HEK293 (cell line): Measurements from ENCODE around the gene GARIN5B.

Experiments used
- CTCF ChIA-PET: fragments of 350-600 bp; formaldehyde crosslinking; extraction: SDS; loops from one replicate; lab custom pipeline; 2021; ENCODE audit warnings: antibody characterized with exemption; lab: Yijun Ruan, JAX
- POLR2A ChIA-PET: fragments of 300-600 bp; formaldehyde crosslinking; extraction: SDS; loops from one replicate; lab custom pipeline; 2020; ENCODE audit warnings: antibody characterized with exemption, inconsistent platforms; lab: Yijun Ruan, JAX
- H3K27ac ChIP-seq: fragments of 200-500 bp; sonication (Bioruptor generic); 2 replicates; pipeline ENCODE4 v1.5.1; 2014; ENCODE audit warnings: low read depth, low read length, control low read depth, inconsistent platforms; ENCODE audit errors: extremely low read depth
- H3K36me3 ChIP-seq, 2 experiments: fragments of 200-500 bp in 1 of 2; sonication (Bioruptor generic) in 1 of 2; 1 replicate in 1 of 2; 2 replicates in 1 of 2; pipeline ENCODE4 v1.5.1; 2014 to 2017; ENCODE audit warnings: inconsistent platforms in 2 of 2, low read length in 2 of 2; ENCODE audit not compliant: control insufficient read depth in 2 of 2, insufficient read depth in 1 of 2
- H3K4me1 ChIP-seq: fragments of 200-500 bp; sonication (Bioruptor generic); 2 replicates; pipeline ENCODE4 v1.5.1; 2014; ENCODE audit warnings: mild to moderate bottlenecking, low read length, inconsistent platforms; ENCODE audit not compliant: control insufficient read depth, insufficient read depth
- H3K4me3 ChIP-seq: 2 replicates; pipeline ENCODE4 v1.5.1; 2011; ENCODE audit warnings: low read depth, mild to moderate bottlenecking, control low read depth, low read length, moderate library complexity
- H3K9me3 ChIP-seq: fragments of 200-500 bp; sonication (Bioruptor generic); 2 replicates; pipeline ENCODE4 v1.5.1; 2014; ENCODE audit warnings: low read depth, low read length, inconsistent platforms; ENCODE audit not compliant: control insufficient read depth, insufficient read depth
- BCL11A ChIP-seq: fragments of 450-650 bp; formaldehyde crosslinking; IDR thresholded peaks from 2 replicates; pipeline ENCODE4 v1.5.1; 2016; ENCODE audit warnings: low read depth, missing biosample characterization, missing genetic modification characterization
- ELK4 ChIP-seq: IDR thresholded peaks from 2 replicates; pipeline ENCODE4 v1.6.1; 2011; ENCODE audit warnings: mild to moderate bottlenecking, low read depth, low read length, borderline replicate concordance
- GLIS1 ChIP-seq: fragments of 450-650 bp; formaldehyde crosslinking; IDR thresholded peaks from 2 replicates; pipeline ENCODE4 v1.5.1; 2016; ENCODE audit warnings: missing biosample characterization, missing genetic modification characterization
- HIC1 ChIP-seq: fragments of 450-650 bp; formaldehyde crosslinking; IDR thresholded peaks from 2 replicates; pipeline ENCODE4 v1.5.1; 2016; ENCODE audit warnings: missing biosample characterization, missing genetic modification characterization
- PATZ1 ChIP-seq: fragments of 450-650 bp; formaldehyde crosslinking; IDR thresholded peaks from 2 replicates; pipeline ENCODE4 v1.5.1; 2016; ENCODE audit warnings: missing biosample characterization, missing genetic modification characterization
- SALL2 ChIP-seq: fragments of 450-650 bp; formaldehyde crosslinking; IDR thresholded peaks from 2 replicates; pipeline ENCODE4 v1.5.0; 2017; ENCODE audit warnings: missing biosample characterization, mild to moderate bottlenecking, missing genetic modification characterization, borderline replicate concordance
- YY1 ChIP-seq: fragments of 450-650 bp; formaldehyde crosslinking; IDR thresholded peaks from 2 replicates; pipeline ENCODE4 v1.5.1; 2018; ENCODE audit warnings: missing biosample characterization, missing genetic modification characterization
- ZFP3 ChIP-seq: fragments of 450-650 bp; formaldehyde crosslinking; IDR thresholded peaks from 2 replicates; pipeline ENCODE4 v1.5.1; 2016; ENCODE audit warnings: low read depth, missing biosample characterization, missing genetic modification characterization
- ZNF10 ChIP-seq: fragments of 450-650 bp; formaldehyde crosslinking; IDR thresholded peaks from 2 replicates; pipeline ENCODE4 v1.5.1; 2017; ENCODE audit warnings: missing biosample characterization, missing genetic modification characterization
- ZNF133 ChIP-seq: fragments of 450-650 bp; formaldehyde crosslinking; IDR thresholded peaks from 2 replicates; pipeline ENCODE4 v1.5.1; 2016; ENCODE audit warnings: missing biosample characterization, missing genetic modification characterization
- ZNF16 ChIP-seq: fragments of 450-650 bp; formaldehyde crosslinking; IDR thresholded peaks from 2 replicates; pipeline ENCODE4 v1.5.1; 2016; ENCODE audit warnings: low read depth, missing biosample characterization, missing genetic modification characterization
- ZNF311 ChIP-seq: fragments of 450-650 bp; formaldehyde crosslinking; IDR thresholded peaks from 2 replicates; pipeline ENCODE4 v1.5.1; 2017; ENCODE audit warnings: missing biosample characterization, missing genetic modification characterization, borderline replicate concordance
- ZNF366 ChIP-seq: fragments of 450-650 bp; formaldehyde crosslinking; conservative IDR thresholded peaks from 2 replicates; pipeline ENCODE4 v1.5.1; 2016; ENCODE audit warnings: missing biosample characterization, missing genetic modification characterization
- ZNF433 ChIP-seq: fragments of 450-650 bp; formaldehyde crosslinking; IDR thresholded peaks from 2 replicates; pipeline ENCODE4 v1.5.1; 2016; ENCODE audit warnings: missing biosample characterization, missing genetic modification characterization, low read depth
- ZNF48 ChIP-seq: fragments of 450-650 bp; formaldehyde crosslinking; IDR thresholded peaks from 2 replicates; pipeline ENCODE4 v1.5.1; 2016; ENCODE audit warnings: missing biosample characterization, missing genetic modification characterization
- ZNF501 ChIP-seq: fragments of 450-650 bp; formaldehyde crosslinking; IDR thresholded peaks from 2 replicates; pipeline ENCODE4 v1.5.1; 2016; ENCODE audit warnings: missing biosample characterization, missing genetic modification characterization
- ZNF513 ChIP-seq: fragments of 450-650 bp; IDR thresholded peaks from 2 replicates; pipeline ENCODE4 v1.5.1; 2018; ENCODE audit warnings: missing biosample characterization, missing genetic modification characterization
- ZNF544 ChIP-seq: fragments of 450-650 bp; formaldehyde crosslinking; IDR thresholded peaks from 2 replicates; pipeline ENCODE4 v1.5.0; 2017; ENCODE audit warnings: missing biosample characterization, missing genetic modification characterization
- ZNF621 ChIP-seq: fragments of 450-650 bp; formaldehyde crosslinking; IDR thresholded peaks from 2 replicates; pipeline ENCODE4 v1.5.1; 2017; ENCODE audit warnings: missing biosample characterization, missing genetic modification characterization
- ZNF776 ChIP-seq: fragments of 450-650 bp; formaldehyde crosslinking; IDR thresholded peaks from 2 replicates; pipeline ENCODE4 v1.5.0; 2017; ENCODE audit warnings: missing biosample characterization, missing genetic modification characterization, borderline replicate concordance
- ZNF792 ChIP-seq: fragments of 450-650 bp; formaldehyde crosslinking; IDR thresholded peaks from 2 replicates; pipeline ENCODE4 v1.5.1; 2016; ENCODE audit warnings: missing biosample characterization, missing genetic modification characterization
- ZSCAN30 ChIP-seq: fragments of 450-650 bp; IDR thresholded peaks from 2 replicates; pipeline ENCODE4 v1.5.1; 2018; ENCODE audit warnings: missing biosample characterization, mild to moderate bottlenecking, missing genetic modification characterization, moderate library complexity
- TF ChIP-seq, protein P1 (sequence below): fragments of 450-650 bp; formaldehyde crosslinking; IDR thresholded peaks from 2 replicates; pipeline ENCODE4 v1.5.1; 2016; ENCODE audit warnings: missing biosample characterization, missing genetic modification characterization
- TF ChIP-seq, protein P2 (sequence below): fragments of 450-650 bp; formaldehyde crosslinking; IDR thresholded peaks from 2 replicates; pipeline ENCODE4 v1.5.1; 2016; ENCODE audit warnings: missing biosample characterization, missing genetic modification characterization
- TF ChIP-seq, protein P3 (sequence below): fragments of 450-650 bp; formaldehyde crosslinking; IDR thresholded peaks from 2 replicates; pipeline ENCODE4 v1.5.0; 2017; ENCODE audit warnings: missing biosample characterization, missing genetic modification characterization, borderline replicate concordance
- TF ChIP-seq, protein P4 (sequence below): fragments of 450-650 bp; formaldehyde crosslinking; IDR thresholded peaks from 2 replicates; pipeline ENCODE4 v1.5.1; 2017; ENCODE audit warnings: missing biosample characterization, missing genetic modification characterization

GARIN5B gene

GRCh38 chr19:55340784-55341147 lies 22.3 kb downstream of the GARIN5B start:
- peaks cover 16% of the 10 kb centered on the region for H3K4me1 ChIP-seq
- peak overlapping the region; percentile 88 for H3K4me3 ChIP-seq
- H3K36me3 ChIP-seq, result peaks cover 3 to 42% of the 10 kb centered on the region in 2 experiments
- POLR2A ChIA-PET, result interaction anchor here (0.7 to 1.3 kb wide), 7 partner anchors 9 to 314 kb away, joined by 3 to 7 read pairs (median 3); no protein-coding TSS in a partner anchor
- peak overlapping the region; percentile 89 for H3K27ac ChIP-seq
- no peaks in the 10 kb centered on the region for H3K9me3 ChIP-seq
- CTCF ChIA-PET, result no interaction called here
- TF ChIP-seq ZNF792 (tag by site-specific recombination) (no peak), ZNF311 (tag by site-specific recombination) (no peak), ZNF544 (no peak), ZNF433 (tag by site-specific recombination) (no peak), ZFP3 (tag by site-specific recombination) (no peak), YY1 (no peak), HIC1 (tag by site-specific recombination) (peak; percentile 75), ZNF48 (tag by site-specific recombination) (no peak), ELK4 (no peak), PATZ1 (tag by site-specific recombination) (peak; percentile 94), ZNF621 (tag by site-specific recombination) (no peak), ZNF16 (tag by site-specific recombination) (no peak), ZNF776 (no peak), GLIS1 (peak; percentile 100), SALL2 (no peak), ZSCAN30 (tag by site-specific recombination) (no peak), ZNF513 (no peak), ZNF10 (tag by site-specific recombination) (no peak), ZNF133 (tag by site-specific recombination) (no peak), ZNF501 (tag by site-specific recombination) (no peak), BCL11A (tag by site-specific recombination) (peak; percentile 49; the same call in 1 of the 2 replicates), ZNF366 (tag by site-specific recombination) (peak; percentile 54; the same call in 1 of the 2 replicates)
- TF ChIP-seq, protein P1, sequence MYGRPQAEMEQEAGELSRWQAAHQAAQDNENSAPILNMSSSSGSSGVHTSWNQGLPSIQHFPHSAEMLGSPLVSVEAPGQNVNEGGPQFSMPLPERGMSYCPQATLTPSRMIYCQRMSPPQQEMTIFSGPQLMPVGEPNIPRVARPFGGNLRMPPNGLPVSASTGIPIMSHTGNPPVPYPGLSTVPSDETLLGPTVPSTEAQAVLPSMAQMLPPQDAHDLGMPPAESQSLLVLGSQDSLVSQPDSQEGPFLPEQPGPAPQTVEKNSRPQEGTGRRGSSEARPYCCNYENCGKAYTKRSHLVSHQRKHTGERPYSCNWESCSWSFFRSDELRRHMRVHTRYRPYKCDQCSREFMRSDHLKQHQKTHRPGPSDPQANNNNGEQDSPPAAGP (tag by site-specific recombination), result no peak
- TF ChIP-seq, protein P2, sequence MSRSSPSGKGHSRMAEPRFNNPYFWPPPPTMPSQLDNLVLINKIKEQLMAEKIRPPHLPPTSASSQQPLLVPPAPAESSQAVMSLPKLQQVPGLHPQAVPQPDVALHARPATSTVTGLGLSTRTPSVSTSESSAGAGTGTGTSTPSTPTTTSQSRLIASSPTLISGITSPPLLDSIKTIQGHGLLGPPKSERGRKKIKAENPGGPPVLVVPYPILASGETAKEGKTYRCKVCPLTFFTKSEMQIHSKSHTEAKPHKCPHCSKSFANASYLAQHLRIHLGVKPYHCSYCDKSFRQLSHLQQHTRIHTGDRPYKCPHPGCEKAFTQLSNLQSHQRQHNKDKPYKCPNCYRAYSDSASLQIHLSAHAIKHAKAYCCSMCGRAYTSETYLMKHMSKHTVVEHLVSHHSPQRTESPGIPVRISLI (tag by site-specific recombination), result no peak
- TF ChIP-seq, protein P3, sequence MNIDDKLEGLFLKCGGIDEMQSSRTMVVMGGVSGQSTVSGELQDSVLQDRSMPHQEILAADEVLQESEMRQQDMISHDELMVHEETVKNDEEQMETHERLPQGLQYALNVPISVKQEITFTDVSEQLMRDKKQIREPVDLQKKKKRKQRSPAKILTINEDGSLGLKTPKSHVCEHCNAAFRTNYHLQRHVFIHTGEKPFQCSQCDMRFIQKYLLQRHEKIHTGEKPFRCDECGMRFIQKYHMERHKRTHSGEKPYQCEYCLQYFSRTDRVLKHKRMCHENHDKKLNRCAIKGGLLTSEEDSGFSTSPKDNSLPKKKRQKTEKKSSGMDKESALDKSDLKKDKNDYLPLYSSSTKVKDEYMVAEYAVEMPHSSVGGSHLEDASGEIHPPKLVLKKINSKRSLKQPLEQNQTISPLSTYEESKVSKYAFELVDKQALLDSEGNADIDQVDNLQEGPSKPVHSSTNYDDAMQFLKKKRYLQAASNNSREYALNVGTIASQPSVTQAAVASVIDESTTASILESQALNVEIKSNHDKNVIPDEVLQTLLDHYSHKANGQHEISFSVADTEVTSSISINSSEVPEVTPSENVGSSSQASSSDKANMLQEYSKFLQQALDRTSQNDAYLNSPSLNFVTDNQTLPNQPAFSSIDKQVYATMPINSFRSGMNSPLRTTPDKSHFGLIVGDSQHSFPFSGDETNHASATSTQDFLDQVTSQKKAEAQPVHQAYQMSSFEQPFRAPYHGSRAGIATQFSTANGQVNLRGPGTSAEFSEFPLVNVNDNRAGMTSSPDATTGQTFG (tag by site-specific recombination), result no peak
- TF ChIP-seq, protein P4, sequence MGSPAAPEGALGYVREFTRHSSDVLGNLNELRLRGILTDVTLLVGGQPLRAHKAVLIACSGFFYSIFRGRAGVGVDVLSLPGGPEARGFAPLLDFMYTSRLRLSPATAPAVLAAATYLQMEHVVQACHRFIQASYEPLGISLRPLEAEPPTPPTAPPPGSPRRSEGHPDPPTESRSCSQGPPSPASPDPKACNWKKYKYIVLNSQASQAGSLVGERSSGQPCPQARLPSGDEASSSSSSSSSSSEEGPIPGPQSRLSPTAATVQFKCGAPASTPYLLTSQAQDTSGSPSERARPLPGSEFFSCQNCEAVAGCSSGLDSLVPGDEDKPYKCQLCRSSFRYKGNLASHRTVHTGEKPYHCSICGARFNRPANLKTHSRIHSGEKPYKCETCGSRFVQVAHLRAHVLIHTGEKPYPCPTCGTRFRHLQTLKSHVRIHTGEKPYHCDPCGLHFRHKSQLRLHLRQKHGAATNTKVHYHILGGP (tag by site-specific recombination), result no peak
